ENCODE data around the gene GNG14. TPM values are rescaled to one million over a fixed set of nuclear protein-coding genes. Genes with fewer than 3 reads are reported as not detected.

Gene GNG14
- total RNA-seq, 1 donor from 2014 or later, result not detected

DNA sequence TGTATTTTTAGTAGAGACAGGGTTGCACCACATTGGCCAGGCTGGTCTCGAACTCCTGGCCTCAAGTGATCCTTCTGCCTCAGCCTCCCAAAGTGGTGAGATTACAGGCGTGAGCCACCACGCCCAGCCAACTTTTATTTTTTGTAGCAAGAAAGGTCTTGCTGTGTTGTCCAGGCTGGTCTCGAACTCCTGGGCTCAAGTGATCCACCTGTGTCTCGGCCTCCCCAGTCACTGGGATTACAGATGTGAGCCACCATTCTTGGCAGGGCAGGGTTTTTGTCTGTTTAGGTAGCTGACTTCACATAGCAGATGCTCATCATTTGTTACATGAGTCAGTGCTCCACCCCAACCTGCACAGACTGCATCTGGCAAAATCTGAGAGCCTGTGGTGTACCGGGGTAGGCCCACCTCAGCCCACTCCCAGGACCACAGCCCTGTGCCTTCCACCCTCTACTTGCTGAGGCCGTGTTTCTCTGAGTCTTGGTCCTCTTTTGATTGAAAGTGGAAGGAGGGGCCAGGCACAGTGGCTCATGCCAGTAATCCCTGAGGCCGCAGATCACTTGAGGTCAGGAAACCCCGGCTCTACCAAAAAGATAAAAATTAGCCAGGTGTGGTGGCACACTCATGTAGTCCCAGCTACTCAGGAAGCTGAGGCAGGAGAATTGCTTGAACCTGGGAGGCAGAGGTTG, 40.1 kb downstream of the GNG14 start:
- DNase-seq (ENCODE audit: low spot score, unreplicated experiment), result no peak
- no peak overlapping the region for H3K4me3 Mint-ChIP-seq (ENCODE audit: low read depth)
- no peaks in the 10 kb centered on the region for H3K27me3 Mint-ChIP-seq
- TF ChIP-seq, protein P1, sequence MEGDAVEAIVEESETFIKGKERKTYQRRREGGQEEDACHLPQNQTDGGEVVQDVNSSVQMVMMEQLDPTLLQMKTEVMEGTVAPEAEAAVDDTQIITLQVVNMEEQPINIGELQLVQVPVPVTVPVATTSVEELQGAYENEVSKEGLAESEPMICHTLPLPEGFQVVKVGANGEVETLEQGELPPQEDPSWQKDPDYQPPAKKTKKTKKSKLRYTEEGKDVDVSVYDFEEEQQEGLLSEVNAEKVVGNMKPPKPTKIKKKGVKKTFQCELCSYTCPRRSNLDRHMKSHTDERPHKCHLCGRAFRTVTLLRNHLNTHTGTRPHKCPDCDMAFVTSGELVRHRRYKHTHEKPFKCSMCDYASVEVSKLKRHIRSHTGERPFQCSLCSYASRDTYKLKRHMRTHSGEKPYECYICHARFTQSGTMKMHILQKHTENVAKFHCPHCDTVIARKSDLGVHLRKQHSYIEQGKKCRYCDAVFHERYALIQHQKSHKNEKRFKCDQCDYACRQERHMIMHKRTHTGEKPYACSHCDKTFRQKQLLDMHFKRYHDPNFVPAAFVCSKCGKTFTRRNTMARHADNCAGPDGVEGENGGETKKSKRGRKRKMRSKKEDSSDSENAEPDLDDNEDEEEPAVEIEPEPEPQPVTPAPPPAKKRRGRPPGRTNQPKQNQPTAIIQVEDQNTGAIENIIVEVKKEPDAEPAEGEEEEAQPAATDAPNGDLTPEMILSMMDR (IDR thresholded peaks at IDR 0.05; ENCODE audit: unreplicated experiment), result no peak
- peaks cover 10% of the 10 kb centered on the region for H3K4me1 Mint-ChIP-seq (ENCODE audit: low read depth)
- no peak overlapping the region for H3K27ac Mint-ChIP-seq
- H3K9me3 Mint-ChIP-seq (ENCODE audit: low read depth), result no peaks in the 10 kb centered on the region
- H3K36me3 Mint-ChIP-seq (ENCODE audit: insufficient read depth), result peaks cover 11% of the 10 kb centered on the region

DNA sequence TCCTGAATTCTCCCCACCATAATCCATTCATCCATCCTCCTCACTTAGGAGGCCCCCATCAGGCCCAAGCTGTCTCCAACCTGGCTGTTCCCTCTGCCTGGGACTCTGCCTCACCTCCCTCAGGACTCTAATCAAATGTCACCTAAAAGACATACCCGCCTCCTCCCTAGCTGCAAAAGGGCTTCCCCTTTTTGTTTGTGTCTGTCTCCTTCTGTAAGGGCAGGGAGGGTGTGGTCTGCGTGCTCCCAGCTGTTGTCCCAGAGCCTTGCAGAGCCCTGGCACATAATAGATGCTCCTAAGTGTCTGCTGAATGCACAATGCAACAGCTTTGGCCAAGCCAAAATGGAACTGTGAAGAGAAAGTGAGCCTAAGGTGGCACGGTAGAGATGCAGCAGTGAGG, 42.3 kb downstream of the GNG14 start:
- TF ChIP-seq, protein P1 (IDR thresholded peaks at IDR 0.05; ENCODE audit: unreplicated experiment), result no peak
- DNase-seq (ENCODE audit: low spot score, unreplicated experiment), result no peak
- Mint-ChIP-seq H3K27me3 (no peaks in the 10 kb centered on the region), H3K27ac (no peak overlapping the region), H3K36me3 (ENCODE audit: insufficient read depth) (peaks cover 13% of the 10 kb centered on the region), H3K9me3 (ENCODE audit: low read depth) (no peaks in the 10 kb centered on the region), H3K4me1 (ENCODE audit: low read depth) (peaks cover 15% of the 10 kb centered on the region), H3K4me3 (ENCODE audit: low read depth) (no peak overlapping the region)

DNA sequence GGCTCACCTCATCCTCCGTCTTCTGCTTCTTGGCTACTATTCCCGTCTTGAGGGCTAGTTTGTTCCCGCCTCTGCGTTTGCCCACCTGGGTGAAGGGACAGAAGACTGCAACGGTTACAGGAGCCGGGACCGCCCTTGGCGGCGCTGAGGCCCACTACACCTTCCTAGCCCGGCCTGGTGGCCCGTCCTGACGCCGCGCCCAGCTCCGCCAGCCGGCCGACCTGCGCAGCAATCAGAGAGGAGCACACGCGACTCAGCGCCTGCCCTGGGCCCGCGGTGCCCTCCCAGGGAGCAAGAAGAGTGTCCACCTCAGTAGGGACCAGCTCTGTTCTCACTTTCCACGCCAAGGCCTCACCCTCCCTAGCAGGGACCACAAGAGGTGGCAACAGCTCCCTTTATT, 43.5 kb downstream of the GNG14 start:
- H3K4me1 Mint-ChIP-seq (ENCODE audit: low read depth), result peaks cover 15% of the 10 kb centered on the region
- DNase-seq (ENCODE audit: low spot score, unreplicated experiment), result no peak
- no peaks in the 10 kb centered on the region for H3K9me3 Mint-ChIP-seq (ENCODE audit: low read depth)
- H3K27ac Mint-ChIP-seq, result no peak overlapping the region
- TF ChIP-seq, protein P1 (IDR thresholded peaks at IDR 0.05; ENCODE audit: unreplicated experiment), result no peak
- no peaks in the 10 kb centered on the region for H3K27me3 Mint-ChIP-seq
- H3K36me3 Mint-ChIP-seq (ENCODE audit: insufficient read depth), result peaks cover 13% of the 10 kb centered on the region
- H3K4me3 Mint-ChIP-seq (ENCODE audit: low read depth), result no peak overlapping the region

DNA sequence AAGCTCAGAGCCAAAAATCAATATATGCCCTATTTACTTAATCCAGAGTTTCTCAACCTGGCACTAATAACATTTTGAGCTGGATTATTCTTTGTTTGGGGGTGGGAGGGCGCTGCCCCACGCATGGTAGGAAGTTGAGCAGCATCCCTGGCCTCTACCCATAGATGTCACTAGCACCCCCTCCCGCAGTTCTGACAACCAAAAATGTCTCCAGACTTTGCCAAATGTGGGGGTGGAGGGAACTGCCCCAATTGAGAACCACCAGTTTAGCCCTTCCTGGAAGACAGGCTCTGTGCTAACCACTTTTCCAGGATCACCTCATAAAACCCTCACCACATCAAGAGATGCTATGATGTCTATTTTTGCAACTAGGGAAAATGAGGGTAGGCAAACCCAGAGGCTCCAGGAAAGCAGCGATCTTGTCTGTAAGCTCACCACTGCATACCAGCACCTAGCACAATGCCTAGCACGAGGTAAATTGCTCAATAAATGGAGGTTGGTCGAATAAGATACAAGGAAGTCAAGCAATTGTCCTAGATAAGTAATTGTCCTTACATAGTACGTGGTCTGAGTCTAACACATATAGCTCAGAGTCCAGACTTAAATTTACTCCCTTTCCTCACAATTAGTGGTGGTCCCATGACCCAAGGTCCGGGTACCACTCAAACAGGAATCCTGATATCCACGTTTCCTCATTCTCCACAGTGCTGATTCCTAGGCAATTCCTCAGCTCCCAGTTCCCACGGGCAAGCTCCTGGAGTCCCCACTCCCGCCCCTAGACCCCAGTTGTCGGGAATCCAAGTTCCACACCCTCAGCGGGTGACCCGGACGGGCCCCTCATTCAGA, 45.8 kb downstream of the GNG14 start:
- TF ChIP-seq, protein P1 (IDR thresholded peaks at IDR 0.05; ENCODE audit: unreplicated experiment), result peak; percentile 28
- H3K9me3 Mint-ChIP-seq (ENCODE audit: low read depth), result no peaks in the 10 kb centered on the region
- peak overlapping the region; percentile 97 for H3K27ac Mint-ChIP-seq
- DNase-seq (ENCODE audit: low spot score, unreplicated experiment), result no peak
- H3K36me3 Mint-ChIP-seq (ENCODE audit: insufficient read depth), result peaks cover 13% of the 10 kb centered on the region
- no peaks in the 10 kb centered on the region for H3K27me3 Mint-ChIP-seq
- peak overlapping the region; percentile 93 for H3K4me3 Mint-ChIP-seq (ENCODE audit: low read depth)
- peaks cover 25% of the 10 kb centered on the region for H3K4me1 Mint-ChIP-seq (ENCODE audit: low read depth)

DNA sequence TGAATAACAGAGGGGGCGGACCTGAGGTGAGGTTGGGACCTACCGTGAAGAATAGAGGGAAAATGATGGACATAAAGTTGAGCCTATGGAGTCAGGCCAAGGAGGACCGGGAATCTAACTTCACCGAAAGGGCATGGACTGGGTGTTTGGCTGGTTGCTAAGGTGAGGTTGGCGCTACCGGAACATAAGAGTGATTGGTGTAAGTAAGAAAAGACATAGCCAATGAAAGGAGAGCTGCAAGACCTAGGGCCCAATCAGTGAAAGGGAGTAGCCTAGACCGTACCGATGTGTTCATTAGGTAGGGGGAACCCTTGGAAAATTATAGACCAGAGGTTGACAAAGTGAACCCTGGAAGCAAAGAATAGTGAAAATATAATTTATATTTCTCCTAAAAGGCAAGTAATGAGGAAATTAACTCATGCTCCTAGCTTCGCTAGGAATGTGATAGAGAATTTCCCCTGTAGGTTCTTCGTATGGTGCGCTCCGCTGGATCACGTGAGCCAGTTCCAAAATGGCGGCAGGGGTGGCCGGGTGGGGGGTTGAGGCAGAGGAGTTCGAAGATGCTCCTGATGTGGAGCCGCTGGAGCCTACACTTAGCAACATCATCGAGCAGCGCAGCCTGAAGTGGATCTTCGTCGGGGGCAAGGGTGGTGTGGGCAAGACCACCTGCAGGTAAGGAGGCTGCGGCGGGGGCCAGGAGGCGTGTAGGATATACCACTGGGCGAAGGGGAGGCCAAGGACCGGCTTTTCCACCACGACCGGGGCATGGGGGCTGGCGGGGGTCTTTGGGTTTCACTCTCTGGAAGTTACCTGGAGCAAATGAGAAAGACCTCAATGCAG, 49.4 kb downstream of the GNG14 start, which contains the start of gene GET3:
Gene GET3, plus strand, starts transcription at position 503 of the 840 bp plus-strand sequence. Its CDS starts 9 bp downstream, at position 512.
- no peaks in the 10 kb centered on the region for H3K9me3 Mint-ChIP-seq (ENCODE audit: low read depth)
- H3K4me1 Mint-ChIP-seq (ENCODE audit: low read depth), result peaks cover 24% of the 10 kb centered on the region
- H3K4me3 Mint-ChIP-seq (ENCODE audit: low read depth), result peak within 1 kb of the TSS; percentile 100

More for the DNA sequence above, 49.4 kb downstream of the GNG14 start, which contains the start of gene GET3:
- TF ChIP-seq, protein P1 (IDR thresholded peaks at IDR 0.05; ENCODE audit: unreplicated experiment), result no peak
- DNase-seq (ENCODE audit: low spot score, unreplicated experiment), result peak; percentile 75
- H3K27ac Mint-ChIP-seq, result peak within 1 kb of the TSS; percentile 99
- H3K27me3 Mint-ChIP-seq, result no peaks in the 10 kb centered on the region
- H3K36me3 Mint-ChIP-seq (ENCODE audit: insufficient read depth), result peaks cover 12% of the 10 kb centered on the region

All from progenitor cell of endocrine pancreas (in vitro differentiated cells).